Stimulated activated CD8-positive, alpha-beta memory T cell treated with anti-CD3 and anti-CD28 coated beads, Interleukin-7, amount 100 ng/mL, for 4 hours (primary cell): ENCODE results near the gene GNB1L.

Experiments used
- DNase-seq, 2 donors: peaks; one replicate each; pipeline ENCODE4 v3.0.0-alpha.2; 2020; ENCODE audit warnings: low read depth in 2 of 2

The GNB1L gene

DNA sequence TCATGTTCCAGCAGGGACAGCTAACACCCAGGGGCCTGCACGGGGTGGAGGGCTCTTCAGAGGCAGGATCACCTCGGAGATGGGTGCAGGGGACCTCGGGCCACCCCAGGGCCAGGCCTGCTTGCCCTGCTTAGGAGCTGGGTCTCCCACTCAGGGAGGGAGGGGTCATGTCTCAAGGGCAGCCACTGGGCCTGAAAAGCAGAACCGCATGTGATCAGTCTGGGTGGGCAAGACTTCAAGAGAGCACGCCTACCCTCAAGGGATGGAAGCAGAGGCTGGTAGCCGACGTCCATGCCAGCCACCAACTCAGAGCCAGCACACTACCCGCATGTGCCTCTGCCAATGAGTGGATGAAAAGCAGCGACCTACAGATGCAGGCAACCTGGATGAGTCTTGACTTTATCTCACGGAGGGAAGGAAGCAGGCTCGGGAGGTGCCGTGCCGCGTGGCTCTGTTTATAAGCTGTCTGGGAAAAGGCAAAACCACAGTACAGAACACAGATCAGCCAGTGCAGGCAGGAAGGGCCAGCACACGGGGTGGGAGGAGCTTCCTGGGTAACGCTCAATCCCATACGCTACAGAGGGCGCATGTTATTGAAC is 78.1 kb downstream of the GNB1L start:
- DNase-seq = no peak

DNA sequence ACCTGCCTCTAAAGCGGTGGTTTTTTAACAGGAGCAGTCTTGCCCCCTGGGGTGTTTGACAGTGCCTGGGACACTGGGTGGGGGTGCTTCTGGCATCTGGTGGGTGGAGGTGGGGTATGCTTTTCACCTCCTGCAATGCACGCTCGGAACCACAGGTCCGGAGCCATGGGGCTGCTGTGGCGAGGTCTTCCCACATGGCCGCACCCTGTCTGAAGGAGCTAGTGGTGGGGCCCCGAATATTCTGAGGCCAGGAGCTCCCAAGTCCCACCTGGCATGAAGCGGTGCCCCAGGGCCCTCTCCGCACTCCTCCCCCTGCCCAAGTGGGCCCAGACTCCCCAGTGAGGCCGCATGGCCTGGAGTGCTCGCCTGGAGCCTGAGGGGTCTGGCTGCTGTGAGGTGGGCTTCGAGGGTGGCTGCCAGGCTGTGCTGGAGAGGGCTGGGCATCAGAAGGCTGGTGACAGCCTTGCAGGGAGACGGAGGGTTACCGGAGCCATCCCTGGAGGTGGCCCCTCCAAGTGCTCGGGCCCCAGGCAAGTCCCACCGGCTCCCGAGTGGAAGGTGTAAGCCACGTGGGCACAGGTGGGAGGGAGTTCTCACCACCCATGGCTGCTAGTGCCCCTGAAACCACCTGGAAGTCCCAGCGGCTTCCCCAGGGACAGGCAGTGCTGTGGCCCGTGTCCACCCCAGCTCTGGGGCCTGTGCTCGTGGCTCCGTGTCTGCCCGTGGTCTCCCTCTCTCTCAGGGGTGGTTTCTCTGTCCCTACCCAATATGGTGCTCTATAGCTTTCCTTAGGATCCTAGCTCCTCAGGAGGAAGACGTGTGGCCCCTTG is 79.0 kb downstream of the GNB1L start:
- no peak for DNase-seq

- no peak for DNase-seq
These were observed 80.0 kb downstream of the GNB1L start for GRCh38 chr22:19774628-19775027.

DNA sequence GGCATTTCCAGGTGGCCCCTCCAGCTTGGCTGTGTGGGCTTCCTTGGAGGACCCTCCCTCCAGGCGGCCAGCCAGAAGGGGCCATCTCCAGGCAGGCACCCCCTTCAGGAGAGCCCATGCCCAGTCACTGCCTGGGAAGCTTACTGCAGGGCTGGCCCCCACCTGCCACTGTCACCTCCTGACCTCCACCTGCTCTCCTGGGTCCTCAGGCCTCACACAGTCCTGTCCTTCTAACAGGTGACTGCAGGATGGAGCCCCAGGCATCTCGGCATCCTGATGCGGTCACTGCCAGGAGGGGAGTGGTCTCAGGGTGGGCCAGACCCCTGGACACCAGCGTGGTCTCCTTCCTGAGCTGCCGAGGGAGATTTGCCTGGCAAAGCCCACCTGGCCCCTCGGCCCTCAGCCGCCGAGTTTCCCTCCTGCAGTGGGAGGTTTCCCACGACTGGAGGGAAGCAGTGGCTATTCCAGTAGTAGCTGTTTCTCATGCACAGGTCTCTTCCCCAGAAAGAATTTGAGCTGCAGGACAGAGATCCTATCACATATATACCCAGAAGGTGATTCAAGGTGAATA is 81.1 kb downstream of the GNB1L start:
- no peak for DNase-seq

DNA sequence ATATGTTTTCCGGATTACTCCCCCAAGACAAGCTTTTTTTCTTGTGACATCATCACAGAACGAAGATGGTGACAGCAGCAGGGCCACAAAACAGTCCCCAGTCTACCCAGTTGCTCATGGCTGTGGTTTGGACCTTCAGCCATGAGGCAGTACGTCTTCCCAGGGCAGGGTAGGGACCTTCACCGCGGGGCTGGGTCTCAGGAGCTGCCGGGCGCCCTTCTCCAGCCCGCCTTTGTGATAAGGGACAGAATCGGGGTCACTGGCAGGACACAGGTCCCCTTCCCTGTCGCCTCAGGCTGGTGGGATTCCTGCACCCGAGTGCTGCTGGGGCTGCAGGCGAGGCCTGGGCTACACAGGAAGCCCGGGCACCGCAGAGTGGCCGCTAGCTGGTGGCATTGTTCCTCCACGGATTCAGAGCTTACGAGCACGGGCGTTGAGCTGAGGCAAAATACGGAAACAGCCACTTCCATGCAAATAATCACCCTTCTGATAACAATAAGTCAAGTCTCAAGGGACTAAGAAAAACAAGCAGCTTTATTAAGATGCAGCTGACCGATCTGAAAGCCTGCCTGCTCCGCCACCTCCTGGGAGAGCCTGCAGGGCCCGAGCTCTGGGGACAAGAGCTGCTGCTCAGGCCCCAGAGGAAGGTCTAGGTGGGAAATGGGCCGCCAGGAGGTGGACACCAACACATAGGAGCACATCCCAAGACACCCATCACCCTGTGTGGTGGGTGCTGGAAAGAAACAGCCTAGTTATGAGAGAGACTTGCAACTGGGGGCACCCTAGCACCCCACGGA is 81.8 kb downstream of the GNB1L start:
- DNase-seq = no peak

DNA sequence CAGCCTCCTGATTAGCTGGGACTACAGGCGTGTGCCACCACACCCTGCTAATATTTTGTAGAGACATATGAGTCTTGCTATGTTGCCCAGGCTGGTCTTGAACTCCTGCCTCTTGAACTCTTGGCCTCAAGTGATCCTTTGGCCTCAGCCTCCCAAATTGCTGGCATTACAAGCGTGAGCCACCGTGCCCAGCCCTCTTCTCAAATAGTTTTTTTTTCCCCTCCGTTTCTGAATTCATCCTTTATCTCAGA is 82.3 kb downstream of the GNB1L start:
- DNase-seq = no peak

DNA sequence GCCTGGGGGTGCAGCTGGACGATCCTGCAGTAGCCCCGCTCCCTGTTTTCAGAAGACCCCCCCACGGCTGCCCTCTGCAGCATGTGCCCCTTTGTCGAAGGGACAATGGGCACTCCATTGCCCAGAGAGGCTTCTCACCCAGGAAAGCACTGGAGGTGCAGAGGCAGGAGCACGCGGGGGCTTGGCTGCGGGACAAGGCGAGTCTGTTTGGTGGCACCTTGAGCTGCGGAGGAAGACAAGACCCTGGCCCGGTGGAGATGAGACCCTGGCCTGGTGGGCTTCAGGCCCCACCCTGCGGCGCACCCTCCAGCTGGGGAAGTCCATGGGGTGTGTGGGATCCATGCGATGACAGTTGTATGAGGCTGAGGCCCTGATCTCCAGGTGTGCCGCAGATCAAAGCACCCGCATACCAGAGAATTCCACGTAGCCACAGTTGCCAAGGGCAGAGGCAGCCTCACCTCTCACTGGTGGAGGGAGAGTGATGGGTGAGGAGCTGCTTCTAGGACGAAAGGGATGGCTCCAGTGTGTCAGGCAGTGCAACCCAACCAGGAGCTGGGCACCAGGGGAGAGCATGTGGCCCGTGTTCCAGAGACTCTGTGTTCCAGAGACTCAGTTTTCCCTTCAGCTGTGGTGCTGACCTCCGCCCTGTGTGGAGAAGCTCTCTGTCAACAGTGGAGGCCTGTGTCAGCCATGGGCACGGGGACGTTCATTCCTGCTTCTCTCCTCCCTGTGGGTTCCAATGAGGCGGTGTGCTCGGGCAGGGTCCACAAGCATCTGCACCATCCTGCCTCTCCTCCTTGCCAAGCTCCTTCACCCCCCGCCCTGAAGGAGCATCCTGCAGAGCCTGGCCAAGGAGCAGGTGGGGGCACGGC is 84.1 kb downstream of the GNB1L start:
- no peak for DNase-seq

- DNase-seq = no peak
These were observed 85.3 kb downstream of the GNB1L start for GRCh38 chr22:19769393-19769715.

GRCh38 chr22:19767427-19768341 is 87.0 kb downstream of the GNB1L start:
- DNase-seq = no peak

DNA sequence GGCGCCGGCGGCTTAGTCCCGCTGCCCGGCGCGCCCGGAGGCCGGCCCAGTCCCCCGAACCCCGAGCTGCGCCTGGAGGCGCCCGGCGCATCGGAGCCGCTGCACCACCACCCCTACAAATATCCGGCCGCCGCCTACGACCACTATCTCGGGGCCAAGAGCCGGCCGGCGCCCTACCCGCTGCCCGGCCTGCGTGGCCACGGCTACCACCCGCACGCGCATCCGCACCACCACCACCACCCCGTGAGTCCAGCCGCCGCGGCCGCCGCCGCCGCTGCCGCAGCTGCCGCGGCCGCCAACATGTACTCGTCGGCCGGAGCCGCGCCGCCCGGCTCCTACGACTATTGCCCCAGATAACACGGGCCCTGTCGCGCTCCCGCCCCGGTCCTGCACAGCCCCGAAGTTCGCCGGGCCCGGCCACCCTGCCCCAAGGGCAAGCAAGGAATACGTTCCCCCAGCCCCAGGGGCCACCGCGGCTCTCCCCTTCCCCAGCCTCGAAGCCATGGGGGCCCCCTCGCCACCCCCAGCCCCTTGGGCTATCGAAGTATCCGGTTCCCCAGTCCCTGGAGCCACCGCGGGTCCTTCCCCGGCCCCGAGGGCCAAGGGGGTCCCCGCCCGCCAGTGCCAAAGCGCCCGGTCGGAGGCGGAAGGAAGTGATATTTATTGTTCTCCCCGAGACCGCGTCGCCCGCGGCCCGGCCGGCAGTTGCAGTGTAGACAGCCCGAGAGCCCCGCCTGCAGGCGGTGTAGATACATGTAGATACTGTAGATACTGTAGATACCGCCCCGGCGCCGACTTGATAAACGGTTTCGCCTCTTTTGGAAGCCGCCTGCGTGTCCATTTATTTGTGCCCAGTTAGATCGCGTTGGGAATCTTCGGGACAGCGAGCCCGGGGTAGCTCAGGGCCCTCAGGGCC is 87.9 kb downstream of the GNB1L start:
- DNase-seq = peak in 1 of 2 donors; percentile 20

GRCh38 chr22:19766240-19766510 is 88.5 kb downstream of the GNB1L start:
- DNase-seq = no peak

- DNase-seq = no peak
These were observed 89.0 kb downstream of the GNB1L start for GRCh38 chr22:19765477-19766239.

DNA sequence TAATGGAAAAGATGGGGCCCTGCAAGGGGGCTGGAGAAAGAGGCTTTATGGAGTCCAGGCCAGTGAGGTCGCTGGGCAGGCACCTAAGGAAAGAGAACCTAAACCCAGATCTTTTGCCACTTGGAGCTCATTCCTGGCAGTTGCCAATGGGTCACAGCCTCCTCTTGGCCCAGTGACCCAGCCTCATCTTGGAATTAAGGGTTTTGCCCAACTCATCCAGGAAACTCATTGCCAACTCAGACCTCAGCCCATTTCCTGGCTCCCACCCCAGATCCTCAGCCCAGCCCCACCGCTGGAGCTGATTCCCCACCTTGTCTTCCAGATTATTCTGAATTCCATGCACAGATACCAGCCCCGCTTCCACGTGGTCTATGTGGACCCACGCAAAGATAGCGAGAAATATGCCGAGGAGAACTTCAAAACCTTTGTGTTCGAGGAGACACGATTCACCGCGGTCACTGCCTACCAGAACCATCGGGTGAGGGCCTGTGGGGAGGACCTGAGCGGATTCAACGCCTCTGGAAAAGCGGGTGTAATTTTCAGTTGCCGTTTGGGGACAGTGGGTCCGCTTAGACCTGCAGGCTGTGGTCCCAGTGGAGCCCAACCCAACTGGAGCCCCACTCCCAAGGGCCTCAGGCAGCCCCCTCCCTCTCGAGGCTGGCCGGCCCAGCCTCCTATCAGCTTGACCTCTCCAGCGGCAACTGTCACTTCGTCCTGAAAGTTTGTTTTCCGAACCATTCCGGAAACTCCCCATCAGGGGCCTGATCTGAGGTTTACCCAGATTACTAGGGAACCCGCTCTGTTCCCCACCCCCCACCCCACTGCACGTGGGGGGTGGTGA is 89.8 kb downstream of the GNB1L start:
- no peak for DNase-seq

DNA sequence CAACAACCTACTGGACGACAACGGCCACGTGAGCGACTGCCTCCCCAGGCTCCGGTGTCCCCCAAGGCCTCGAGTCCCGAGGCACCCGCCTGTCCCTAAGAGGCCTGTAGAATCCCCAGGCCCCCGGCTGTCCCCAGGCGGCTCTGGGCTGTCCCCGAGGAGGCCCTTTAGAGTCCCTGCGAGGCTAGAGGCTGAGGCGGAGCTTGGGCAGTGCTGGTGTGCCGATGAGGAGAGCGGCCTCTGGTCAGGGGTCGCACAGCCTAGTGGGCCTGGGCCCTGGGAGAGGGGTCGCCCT is 90.4 kb downstream of the GNB1L start:
- no peak for DNase-seq

- DNase-seq = no peak
These were observed 91.0 kb downstream of the GNB1L start for GRCh38 chr22:19763458-19764298.

DNA sequence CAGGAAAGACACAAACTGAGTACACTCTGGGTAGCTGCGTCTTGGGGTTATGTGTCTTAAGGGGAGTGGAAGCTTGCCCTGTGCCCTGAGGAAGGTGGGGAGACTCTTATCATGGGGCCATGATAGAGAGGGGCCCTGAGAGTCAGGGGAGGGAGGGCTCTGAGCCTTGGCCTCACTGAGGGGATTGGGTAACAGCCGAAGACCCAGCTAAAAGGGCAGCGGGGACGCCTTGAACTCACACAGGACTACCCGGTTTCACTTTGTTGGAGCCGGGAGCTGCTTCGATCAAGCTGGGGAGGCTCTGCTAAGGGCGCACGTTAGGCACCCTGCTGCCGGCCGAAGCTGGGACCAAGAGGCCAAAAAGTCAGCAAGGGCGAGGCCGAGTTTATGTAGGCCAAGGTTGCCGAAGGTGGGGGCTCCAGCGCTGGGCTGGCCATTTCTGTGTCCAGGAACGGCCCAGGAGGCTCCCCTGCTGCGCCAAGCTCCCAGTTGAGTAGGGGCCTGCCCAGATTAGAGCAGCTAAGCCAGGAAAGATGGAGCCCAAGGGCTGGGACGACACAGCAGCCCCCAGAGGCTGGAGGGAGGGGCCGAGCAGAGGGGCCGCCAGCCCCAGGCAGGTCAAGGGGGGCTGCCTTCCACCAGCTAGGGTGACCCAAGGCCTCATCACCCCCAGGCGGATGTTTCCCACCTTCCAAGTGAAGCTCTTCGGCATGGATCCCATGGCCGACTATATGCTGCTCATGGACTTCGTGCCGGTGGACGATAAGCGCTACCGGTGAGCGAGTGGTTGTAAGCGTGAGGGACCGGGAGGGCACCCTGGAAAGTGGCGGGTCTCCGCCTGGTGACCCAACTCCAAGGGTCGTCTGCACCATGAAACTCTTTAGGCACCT is 91.9 kb downstream of the GNB1L start:
- no peak for DNase-seq
